GM18870 (cell line): ENCODE results near the gene DDHD1.
"Not testable (repeated sequence)": the region's sequence is repeated elsewhere in the genome, so short reads cannot be mapped to it uniquely, and the experiment has no call there.

Experiments
- ATAC-seq: cut with Tn5 transposase; IDR thresholded peaks from one replicate; pipeline ENCODE4 v1.9.1; 2021; ENCODE audit warnings: moderate library complexity; ENCODE audit not compliant: unreplicated experiment

Gene DDHD1

DNA sequence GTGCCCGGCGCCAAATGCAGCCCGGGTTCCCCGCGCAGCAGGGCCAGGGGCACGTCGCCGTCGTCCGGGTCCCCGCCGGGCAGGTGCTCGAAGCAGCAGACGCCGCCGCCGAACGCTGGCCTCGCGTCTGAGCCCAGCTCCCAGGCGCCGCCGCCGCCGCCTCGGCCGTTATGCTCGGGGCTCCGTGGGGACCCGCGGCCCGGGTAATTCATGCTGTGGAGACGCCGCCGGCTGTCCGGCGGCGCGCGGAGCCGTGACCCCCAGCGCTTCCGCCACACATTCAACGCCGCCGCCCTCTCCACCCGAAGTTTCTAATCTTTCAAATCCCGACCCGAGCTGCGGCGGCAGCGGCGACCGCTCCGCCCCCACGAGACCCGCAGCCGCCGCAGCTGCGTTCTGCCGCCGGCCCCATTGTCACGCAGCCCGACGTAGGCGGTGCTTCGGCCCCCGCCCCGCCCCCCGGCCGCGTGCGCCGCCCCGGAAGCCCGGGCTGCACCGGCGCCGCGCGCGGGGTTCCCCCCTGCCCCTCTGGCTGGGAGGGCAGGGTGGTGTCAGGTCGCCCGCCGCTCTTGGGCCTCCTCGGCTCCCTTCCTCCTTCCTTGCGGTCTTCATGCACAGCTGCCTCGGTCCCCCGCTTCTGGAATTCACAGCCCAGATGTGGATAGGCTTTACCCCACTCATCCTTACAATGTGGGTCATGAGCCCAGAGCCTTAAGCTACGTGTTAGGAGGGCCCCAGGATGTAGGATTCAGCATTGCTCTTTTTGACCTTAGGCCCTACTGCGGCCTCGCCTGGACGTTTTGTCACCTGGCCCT, at the start of gene DDHD1:
TSS of gene DDHD1 (minus strand) at position 437 of the 815 bp plus-strand sequence. CDS start at position 212, 225 bp downstream.
- ATAC-seq = peak; percentile 36

DNA sequence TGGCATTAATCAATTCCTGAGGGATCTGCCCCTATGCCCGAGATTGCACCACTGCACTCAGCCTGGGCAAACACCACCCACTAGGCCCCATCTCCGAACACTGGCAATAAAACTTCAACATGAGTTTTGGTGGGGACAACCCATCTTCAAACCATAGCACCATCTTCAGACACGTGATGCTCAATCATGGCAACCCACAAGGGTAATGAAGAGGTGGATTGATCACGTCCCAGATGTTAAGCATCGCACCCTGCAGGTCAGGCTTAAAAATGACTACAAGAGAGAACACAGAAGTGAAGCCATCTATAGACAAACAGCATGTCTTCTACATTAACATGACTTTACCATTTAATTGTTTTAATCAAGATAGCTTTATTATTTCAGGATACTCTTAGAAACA, 42.8 kb upstream of the DDHD1 start:
- ATAC-seq = no peak

DNA sequence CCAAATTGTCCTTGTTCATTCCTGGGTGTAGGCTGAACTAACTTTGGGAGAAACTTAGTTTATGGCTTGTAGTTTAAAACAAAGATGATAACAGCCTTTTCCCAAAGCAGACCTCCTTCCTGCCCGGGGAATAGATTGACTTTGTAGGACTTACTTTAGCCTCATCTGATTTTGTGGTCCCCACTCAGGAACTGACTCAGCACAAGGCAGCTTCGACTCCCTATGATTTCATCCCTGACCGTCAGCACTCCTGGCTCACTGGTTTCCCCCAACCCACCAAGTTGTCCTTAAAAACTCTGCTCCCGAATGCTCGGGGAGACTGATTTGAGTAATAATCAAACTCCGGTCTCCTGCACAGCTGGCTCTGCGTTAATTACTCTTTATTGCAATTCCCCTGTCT, 40.1 kb upstream of the DDHD1 start:
- no peak for ATAC-seq

DNA sequence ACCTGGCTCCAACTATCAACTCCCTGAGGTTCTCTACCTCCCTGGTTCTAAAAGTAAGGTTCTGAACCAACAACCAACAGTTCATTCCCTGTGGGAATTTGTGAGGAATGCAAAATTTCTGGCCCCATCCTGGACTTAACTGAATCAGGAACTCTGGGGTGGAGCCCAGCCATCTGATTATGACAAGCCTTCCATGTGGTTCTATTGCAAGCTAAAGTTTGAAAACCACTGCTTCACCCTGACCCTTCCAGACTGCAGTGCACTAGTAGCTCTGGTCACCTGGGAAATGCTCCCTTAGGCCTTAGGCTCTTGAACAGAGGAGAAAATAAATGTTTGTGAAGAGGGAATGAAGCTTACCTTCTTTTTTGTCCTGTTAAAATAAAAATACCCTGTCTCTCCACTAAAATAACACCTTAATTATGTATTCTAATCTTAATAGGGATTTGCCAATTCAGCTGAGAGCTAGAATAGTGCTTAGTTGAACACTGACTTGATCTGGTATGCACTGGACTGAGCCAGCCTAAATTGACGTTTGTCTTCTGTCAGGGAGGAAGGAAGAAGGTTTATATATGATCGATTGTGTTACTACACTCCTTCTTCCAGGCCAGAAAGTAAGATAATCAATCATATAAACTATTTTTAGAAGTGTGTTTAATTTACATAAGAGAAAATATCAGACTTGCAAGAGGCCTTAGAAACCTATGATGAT, 39.1 kb upstream of the DDHD1 start:
- ATAC-seq = no peak

DNA sequence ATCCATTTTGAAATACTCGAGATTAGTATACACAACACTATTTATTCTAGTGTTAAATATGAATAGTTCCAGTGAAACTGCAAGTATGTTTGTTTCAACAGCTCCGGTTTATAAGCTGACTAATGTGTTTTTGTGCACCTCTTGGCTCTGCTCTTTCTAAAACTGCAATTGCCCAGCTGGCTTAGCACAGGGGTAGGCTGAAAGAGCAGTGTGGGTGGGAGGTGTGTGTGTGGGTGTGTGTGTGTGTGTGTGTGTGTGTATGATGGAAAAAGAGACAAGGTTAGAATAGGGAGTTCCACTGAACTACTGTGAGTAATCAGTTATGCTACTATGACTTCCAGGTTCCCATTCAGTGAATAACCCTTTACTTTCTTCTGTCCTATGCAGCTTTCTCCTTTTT, 37.8 kb upstream of the DDHD1 start:
- no peak for ATAC-seq

DNA sequence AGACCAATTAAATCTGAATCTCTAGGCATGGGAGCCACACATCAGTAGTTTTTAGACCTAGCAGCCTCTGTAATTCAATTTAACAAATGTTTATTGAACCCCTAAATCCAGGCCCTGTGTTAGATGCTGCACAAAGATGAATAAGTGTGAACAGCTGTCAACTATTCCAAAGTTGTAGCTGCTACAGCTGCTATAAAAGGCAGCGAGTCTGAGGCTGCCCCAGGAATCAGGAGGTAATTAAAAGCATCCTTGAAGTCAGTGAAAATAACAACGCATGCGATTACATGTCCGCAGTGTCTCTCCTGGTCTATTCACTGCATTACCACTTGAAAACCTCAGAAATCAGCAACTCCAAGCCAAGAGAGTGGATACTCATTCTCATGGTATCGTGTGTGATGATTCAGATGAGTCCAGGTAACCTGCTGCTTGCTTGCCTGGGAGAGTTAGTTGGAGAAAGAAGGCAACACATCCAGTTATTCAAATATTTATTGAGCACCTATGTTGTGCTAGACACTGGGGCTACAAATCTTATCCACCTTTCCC, 34.9 kb upstream of the DDHD1 start:
- no peak for ATAC-seq

DNA sequence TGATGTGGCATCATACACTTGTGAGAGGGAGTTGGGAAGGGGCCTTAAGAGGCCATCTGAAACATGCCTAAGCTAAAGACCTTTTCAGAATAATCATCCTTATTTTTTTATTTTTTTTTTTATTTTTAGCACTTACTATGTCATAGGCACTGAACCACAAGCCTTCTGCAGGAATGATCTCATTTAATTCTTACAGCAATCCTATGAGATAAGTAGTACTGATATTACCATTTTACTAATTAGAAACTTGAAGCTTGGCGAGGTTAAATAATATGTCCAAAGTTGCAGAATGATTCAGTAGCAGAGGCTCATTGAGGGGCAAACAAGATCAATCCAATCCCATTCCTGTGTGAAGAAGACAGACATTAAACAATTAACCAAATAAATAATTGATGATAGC, 33.4 kb upstream of the DDHD1 start:
- no peak for ATAC-seq

DNA sequence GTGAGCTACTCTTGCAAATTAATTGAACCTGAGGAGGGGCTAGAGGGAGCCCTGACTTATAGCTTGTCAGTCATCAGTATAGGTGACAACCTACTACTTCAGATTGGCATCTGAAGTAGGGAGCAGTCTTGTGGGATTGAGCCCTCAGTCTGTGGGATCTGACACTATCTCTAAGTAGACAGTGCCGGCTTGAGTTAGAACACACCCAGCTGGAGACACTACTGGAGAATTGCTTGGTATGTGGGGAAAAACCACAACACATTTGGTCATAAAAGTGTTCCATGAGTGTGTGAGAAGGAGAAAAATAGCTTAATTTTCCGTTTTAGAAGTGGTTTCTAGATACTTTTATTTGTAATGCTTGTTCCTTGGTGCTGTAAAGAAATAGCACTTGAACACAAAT, 30.5 kb upstream of the DDHD1 start:
- no peak for ATAC-seq

DNA sequence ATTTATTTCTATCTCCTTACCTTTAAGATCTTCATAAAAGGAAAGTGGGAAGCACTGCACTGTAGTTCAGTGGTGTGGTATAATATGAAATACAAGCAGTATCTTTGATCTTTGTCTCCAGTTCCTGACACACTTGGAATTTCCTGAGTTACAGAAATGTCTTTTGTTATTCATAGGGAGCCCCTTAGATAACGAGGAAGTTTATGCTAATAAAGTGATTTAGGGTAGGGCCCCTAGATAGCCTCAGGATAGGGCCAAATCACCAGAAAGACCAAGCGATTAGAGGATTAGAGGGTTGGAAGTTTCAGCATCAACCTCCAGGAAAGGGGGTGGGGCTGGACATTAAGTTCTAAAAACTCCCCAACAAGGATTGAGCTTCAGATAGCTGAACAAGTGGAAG, 29.9 kb upstream of the DDHD1 start:
- ATAC-seq = no peak

DNA sequence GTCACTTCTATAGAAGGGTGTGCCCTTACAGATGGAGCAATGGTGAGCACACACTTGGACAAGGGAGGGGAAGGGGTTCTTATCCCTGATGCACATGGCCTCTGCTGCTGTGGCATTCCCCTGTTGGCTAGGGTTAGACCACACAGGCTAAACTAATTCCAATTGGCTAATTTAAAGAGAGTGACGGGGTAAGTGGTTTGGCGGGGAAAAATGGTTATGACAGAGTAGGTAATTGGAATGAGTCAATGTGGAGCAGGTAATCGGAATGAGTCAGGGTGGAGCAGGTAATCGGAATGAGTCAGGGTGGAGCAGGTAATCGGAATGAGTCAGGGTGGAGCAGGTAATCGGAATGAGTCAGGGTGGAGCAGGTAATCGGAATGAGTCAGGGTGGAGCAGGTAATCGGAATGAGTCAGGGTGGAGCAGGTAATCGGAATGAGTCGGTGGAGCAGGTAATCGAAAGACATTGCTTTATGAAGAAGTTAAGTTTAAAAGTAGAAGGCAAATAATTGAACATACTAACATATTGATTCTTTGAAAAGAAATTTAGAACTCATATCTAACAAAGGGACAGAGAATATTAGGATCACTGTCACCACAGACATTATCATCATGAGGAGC, 28.4 kb upstream of the DDHD1 start:
- ATAC-seq = not testable (repeated sequence)

DNA sequence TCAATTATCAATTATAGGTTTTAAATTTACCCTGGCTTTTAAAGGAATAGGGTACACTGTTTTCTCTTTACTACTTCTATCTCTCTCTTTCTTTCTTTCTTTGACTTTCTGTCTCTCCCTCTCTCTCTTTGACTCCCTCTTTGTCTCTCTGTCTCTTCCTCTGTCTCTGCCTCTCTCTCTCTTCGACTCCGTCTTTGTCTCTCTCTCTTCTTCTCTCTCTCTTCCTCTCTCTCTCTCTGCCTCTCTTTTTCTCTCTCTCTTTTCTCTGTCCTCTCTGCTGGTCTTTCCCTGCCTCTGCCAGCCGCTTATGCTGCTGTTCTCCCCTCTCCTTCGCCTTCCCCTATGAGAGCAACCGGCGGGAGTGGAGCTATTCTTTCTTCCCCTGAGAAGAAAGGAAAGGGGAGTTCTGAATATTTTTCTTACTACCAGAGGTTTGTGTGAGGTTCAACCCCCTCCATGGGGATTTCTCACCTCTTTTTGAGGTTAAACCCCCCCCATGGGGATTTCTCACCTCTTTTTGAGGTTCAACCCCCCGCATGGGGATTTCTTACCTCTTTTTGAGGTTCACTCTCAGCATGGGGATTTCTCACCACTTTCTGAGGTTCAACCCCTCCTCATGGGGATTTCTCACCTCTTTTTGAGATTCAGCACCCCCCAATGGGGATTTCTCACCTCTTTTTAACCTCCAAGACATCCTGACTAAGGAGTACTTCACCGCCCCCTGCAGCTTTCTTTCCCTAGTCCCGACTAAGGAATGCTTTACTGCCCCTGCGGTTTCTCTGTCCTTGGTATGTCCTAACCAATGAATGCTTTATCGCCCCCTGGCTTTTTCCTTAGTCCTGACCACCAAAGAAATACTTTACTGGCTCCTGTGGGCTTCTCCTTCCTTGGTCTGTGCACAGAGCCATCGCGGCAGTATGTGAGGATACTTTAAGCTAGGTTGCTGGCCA, 27.4 kb upstream of the DDHD1 start:
- ATAC-seq = no peak

DNA sequence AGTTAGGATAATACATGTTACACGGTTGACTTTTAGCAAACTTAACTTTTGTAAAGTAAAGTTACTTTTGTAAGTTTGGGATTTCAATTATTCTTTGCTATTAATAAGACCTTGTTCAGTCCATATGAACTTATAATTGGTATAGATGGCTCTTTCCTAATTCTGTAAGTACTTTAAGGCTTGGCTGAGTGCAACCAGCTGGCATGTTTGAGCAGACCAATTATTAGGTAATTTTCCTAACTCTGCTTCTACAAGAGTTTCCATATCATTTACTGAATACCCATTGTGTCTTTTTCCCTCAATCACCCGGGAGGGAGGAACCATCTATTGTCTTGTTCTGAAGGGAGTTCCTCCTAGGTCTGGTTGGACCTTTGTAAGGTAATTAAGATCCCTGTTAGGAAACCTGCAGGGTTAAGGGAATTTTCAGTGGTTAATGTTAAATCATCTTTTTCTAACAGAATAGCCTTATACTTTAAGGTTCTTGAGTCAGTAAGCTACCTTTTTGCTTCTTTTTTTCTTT, 26.4 kb upstream of the DDHD1 start:
- not testable (repeated sequence) for ATAC-seq

DNA sequence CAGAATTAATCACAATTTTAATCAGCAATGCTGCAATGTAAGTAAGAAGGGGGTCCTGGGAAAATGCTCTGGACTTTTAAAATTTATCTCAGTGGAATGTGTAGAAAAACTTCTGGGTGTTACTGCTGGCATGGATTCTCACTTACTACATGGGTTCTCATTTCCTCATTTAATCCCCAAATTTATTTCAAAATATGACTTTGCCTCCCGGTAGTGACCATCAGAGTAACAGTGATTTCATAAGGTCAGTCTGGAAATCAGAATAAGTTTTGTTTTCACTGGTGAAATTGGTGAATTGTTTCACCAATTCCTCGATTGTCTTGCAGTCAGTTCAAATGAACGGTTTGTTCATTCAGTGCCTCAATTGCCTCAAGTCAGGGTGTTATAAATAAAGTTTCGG, 22.3 kb upstream of the DDHD1 start:
- no peak for ATAC-seq

DNA sequence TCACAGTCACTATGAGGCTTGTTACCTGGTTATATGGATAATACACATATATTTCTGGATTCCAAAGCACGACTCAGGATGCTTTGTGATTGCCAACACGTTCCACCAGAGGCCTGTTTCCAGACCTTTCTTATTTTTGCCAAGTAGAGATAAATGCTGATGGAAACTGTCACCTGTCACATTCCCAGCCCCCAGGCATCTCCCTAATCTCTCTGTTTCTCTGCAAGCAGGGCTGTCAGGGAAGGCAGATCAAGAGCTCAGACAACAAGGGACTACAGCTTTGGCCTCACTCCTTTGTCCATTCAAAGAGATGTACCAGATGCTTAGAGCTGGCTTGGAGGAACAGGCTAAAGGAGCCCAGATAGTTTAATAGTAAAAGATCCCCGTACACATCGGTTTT, 21.8 kb upstream of the DDHD1 start:
- no peak for ATAC-seq

DNA sequence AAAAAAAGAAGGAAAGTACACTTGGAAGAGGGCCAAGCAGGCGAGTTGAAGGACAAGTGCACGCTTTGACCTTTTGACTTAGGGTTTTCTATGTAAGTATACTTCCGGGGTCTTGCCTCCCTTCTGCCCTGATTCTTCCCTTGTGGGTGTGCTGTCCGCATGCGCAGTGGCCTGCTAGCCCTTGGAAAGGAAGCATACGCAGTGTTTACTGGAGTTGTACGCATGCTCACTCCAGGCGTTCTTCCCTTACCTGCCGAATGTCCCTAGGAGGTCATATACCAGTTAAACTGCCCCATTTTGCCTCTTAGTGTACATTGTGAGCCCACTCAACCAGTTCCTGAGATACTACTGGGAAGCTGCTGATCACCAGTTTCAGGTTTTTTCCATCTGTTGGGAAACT, 15.7 kb upstream of the DDHD1 start:
- no peak for ATAC-seq

DNA sequence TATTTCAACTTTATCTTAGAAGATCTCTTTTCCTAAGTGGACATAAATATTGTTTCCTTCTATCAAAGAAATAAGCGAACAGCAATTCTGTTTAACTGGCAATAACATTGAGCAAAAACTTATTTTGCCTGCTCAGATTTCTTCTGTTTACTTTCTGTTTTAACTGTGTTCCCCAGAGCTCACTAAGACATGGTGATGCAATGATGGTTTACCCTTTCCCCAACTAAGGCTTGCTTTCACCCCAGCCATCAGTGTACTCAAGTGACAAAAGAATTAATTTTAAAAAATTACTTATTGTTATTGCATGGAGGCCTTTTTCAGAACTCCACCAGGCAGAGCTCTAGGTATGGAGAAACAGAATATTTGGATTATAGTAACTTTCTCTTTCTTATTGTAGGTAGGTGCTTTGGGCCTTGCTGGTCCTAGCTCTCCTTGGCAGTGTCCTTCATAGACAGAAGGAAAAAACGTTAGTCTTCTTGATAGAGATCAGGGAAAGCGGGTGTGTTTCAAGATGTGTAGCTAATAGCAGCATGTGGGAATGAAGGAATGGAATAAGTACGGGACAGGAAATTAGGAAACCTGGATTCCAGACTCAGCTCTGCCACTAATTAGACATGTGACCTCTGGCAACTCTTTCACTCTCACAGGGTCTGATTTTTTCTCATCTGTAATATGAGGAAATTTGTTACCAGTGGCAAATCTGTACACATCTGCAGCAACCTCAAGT, 14.6 kb upstream of the DDHD1 start:
- no peak for ATAC-seq

DNA sequence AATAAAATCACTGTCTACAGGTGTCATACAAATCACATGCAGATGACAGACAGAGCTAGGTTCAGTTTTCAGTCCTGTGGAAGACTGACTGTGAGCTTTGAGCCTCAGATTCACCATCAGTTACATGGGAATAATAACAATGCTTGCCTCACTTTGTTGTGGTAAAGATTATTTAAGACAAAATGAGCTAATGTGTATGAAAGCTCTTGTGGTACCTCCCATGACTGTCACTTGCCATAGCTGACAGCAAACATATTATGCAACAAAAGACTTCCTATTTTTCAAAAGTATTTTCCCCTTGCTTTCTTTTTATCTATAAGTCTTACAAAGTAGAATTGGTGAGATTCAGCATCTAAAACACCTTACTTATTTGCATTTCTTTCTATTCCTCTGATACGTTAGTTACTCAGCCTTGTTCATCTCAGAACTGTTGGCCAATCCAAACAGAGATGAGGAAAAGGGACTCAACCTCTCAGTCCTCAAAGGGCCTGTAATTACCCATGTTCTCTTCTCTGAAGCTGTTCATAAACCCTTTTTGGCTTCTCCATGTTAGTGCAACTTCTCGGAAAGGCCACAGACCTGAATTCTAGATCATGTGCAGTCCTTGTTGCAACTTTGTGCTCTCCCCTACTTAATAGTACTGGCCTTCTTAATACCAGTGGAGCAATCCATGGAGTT, 8.8 kb upstream of the DDHD1 start:
- ATAC-seq = no peak

DNA sequence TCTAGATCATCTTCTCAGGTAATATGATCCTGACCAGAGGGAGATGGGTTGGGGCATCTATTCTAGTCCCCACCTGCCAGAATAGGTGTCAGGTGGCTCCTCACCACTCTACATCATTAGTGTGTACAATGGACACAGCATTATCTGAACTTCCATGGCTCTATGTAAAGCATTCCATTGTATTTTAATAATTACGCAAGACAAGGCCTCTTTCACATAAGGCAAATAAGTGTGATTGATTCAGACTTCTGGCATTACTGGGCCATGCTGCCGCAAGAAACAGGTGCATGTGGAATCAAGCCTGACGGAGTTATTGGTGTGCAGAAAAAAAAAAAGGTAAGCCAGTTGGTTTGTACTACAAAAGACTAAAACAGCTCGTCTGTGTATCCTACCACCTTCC, 3.1 kb upstream of the DDHD1 start:
- ATAC-seq = no peak

DNA sequence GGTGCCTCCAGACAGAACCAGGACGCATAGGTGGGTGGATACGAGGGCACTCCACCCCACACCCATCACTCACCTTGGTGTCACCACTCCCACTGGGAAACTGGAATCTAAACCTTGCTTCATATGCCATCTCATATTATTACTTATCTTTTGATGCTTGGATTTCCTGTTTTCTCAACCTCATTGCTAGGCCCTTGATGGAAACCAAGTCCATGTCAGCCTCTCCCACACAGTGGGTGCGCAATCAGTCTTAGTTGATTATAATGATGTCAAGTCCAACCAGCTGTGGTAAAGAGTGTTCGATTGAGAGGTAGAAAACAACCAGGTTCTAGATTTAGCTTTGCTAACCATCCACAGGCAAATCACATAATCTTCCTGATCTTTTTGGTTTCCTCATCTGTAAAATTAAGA, 584 bp upstream of the DDHD1 start:
- ATAC-seq = no peak
